B cell (primary cell): Measurements from ENCODE around the gene APOC1. TPM values are rescaled to one million over a fixed set of nuclear protein-coding genes. Genes with fewer than 3 reads are reported as not detected.

ENCODE experiments used
- ATAC-seq: fragments of 200-7000 bp; cut with Tn5 transposase; one replicate; pipeline ENCODE4 v1.10.0; 2021; ENCODE audit warnings: low read depth, mild to moderate bottlenecking, moderate number of reproducible peaks, moderate library complexity
- CTCF ChIA-PET: fragments of 350-600 bp; sonication (Branson Sonifier 250); formaldehyde crosslinking; loops from one replicate; lab custom pipeline; 2021; ENCODE audit warnings: antibody characterized with exemption, inconsistent platforms; lab: Charles Lee
- POLR2A ChIA-PET: fragments of 350-600 bp; sonication (Branson Sonifier 250); formaldehyde crosslinking; loops from one replicate; lab custom pipeline; 2021; ENCODE audit warnings: antibody characterized with exemption; lab: Charles Lee
- DNase-seq: peaks from one replicate; pipeline ENCODE4 v3.0.0; 2013
- H2AFZ ChIP-seq: 2 replicates; pipeline ENCODE4 v1.6.1; 2012; ENCODE audit warnings: mild to moderate bottlenecking, low read depth, low read length; ENCODE audit not compliant: insufficient read depth, poor library complexity, severe bottlenecking
- H3K27ac ChIP-seq, 2 donors: 1 replicate in 1 of 2; 2 replicates in 1 of 2; pipeline ENCODE4 v1.5.1; 2012 to 2013; ENCODE audit warnings: low read length in 2 of 2, mild to moderate bottlenecking in 2 of 2, moderate library complexity in 1 of 2
- H3K27me3 ChIP-seq, 4 experiments: fragments of 200-600 bp in 1 of 4; sonication (generic) in 1 of 4; replicated peaks in 1 of 4; 1 replicate in 2 of 4; 2 replicates in 2 of 4; pipeline versions ENCODE4 v1.6.1 to v1.7.0; 2013 to 2016; ENCODE audit warnings: low read length in 3 of 4, mild to moderate bottlenecking in 2 of 4, mixed read lengths in 1 of 4, moderate library complexity in 1 of 4; ENCODE audit not compliant: insufficient read depth in 4 of 4, control insufficient read depth in 3 of 4; ENCODE audit errors: control extremely low read depth in 1 of 4
- H3K36me3 ChIP-seq, 2 experiments: replicated peaks in 1 of 2; 1 replicate in 1 of 2; 2 replicates in 1 of 2; pipeline versions ENCODE4 v1.6.1 to v1.7.1; 2013; ENCODE audit warnings: low read length in 1 of 2; ENCODE audit not compliant: insufficient read depth in 2 of 2, control insufficient read depth in 1 of 2; ENCODE audit errors: control extremely low read depth in 1 of 2, extremely low read depth in 1 of 2
- H3K4me1 ChIP-seq, 2 donors: fragments of 200-600 bp in 1 of 2; sonication (generic) in 1 of 2; 1 replicate in 1 of 2; 2 replicates in 1 of 2; pipeline versions ENCODE4 v1.5.1 to v1.6.1; 2013 to 2017; ENCODE audit warnings: low read length in 2 of 2; ENCODE audit not compliant: control insufficient read depth in 2 of 2, insufficient read depth in 2 of 2
- H3K4me2 ChIP-seq: replicated peaks from 2 replicates; pipeline ENCODE3; 2012; ENCODE audit warnings: mild to moderate bottlenecking, low read depth, low read length; ENCODE audit not compliant: poor library complexity, severe bottlenecking
- H3K4me3 ChIP-seq, 5 experiments: fragments of 200-600 bp in 1 of 5; sonication (generic) in 1 of 5; 1 replicate in 3 of 5; 2 replicates in 2 of 5; pipeline versions ENCODE4 v1.5.1 to v1.7.0; 2011 to 2016; ENCODE audit warnings: low read length in 4 of 5, mild to moderate bottlenecking in 4 of 5, low read depth in 2 of 5, control low read depth in 1 of 5, moderate library complexity in 1 of 5; ENCODE audit not compliant: insufficient read depth in 1 of 5; ENCODE audit errors: control extremely low read depth in 1 of 5, extremely low read depth in 1 of 5
- H3K79me2 ChIP-seq: fragments of 200-600 bp; sonication (generic); one replicate; pipeline ENCODE4 v1.6.0; 2016; ENCODE audit warnings: low read length; ENCODE audit not compliant: control insufficient read depth, insufficient read depth
- H3K9ac ChIP-seq: fragments of 200-600 bp; sonication (generic); 2 replicates; pipeline ENCODE4 v1.6.1; 2017; ENCODE audit warnings: mild to moderate bottlenecking, low read length, moderate library complexity
- H3K9me3 ChIP-seq, 3 donors: one replicate each; pipeline versions ENCODE4 v1.6.1 to v1.7.1; 2013; ENCODE audit warnings: low read length in 2 of 3; ENCODE audit not compliant: control insufficient read depth in 2 of 3, insufficient read depth in 1 of 3; ENCODE audit errors: control extremely low read depth in 1 of 3
- H4K20me1 ChIP-seq: 2 replicates; pipeline ENCODE4 v1.6.0; 2012; ENCODE audit warnings: mild to moderate bottlenecking, low read length; ENCODE audit not compliant: insufficient read depth, control insufficient read depth, poor library complexity, severe bottlenecking
- H3K27ac Mint-ChIP-seq: one replicate; pipeline ENCODE4 v1.8.0; 2021; ENCODE audit warnings: mixed read lengths
- H3K27me3 Mint-ChIP-seq: one replicate; pipeline ENCODE4 v1.8.0; 2021; ENCODE audit warnings: mixed read lengths
- H3K4me1 Mint-ChIP-seq: one replicate; pipeline ENCODE4 v1.8.0; 2021; ENCODE audit warnings: mixed read lengths
- H3K4me3 Mint-ChIP-seq: one replicate; pipeline ENCODE4 v1.8.0; 2021; ENCODE audit warnings: mixed read lengths
- H3K9me3 Mint-ChIP-seq: one replicate; pipeline ENCODE4 v1.8.0; 2022; ENCODE audit warnings: mixed read lengths; ENCODE audit not compliant: insufficient read depth
- EZH2 ChIP-seq: IDR thresholded peaks from 2 replicates; pipeline ENCODE4 v1.6.1; 2012; ENCODE audit warnings: borderline replicate concordance, low read depth, mild to moderate bottlenecking, moderate library complexity, low read length; ENCODE audit not compliant: insufficient read depth, poor library complexity, severe bottlenecking
- whole genome bisulfite sequencing: methylation state at CpG from one replicate; pipeline ENCODE4 v1.1.5; 2013; ENCODE audit warnings: missing lambda C conversion rate; ENCODE audit not compliant: insufficient coverage; 5-methylcytosine and 5-hydroxymethylcytosine counted together
- intact Hi-C: fragments of 100-400 bp; cut with micrococcal nuclease; formaldehyde crosslinking; loops from one replicate; pipeline ENCODE4 v1.10.0; 2022
- polyA plus RNA-seq: library from polyadenylated mRNA; depleted of rRNA; stranded (reverse); fragments of >200 nt; gene quantifications from 2 replicates; pipeline ENCODE4 v1.2.3, GENCODE V29; 2012
- total RNA-seq, 2 donors: library from RNA; stranded (reverse); fragments of 120-200 nt in 1 of 2; gene quantifications; 1 replicate in 1 of 2; 2 replicates in 1 of 2; pipeline versions ENCODE4 v1.2.3 to v1.2.4, GENCODE V29; 2013 to 2022
- TF ChIP-seq, protein P1 (sequence below): fragments of 200-600 bp; IDR thresholded peaks from one replicate; pipeline ENCODE4 v1.8.0; 2022; ENCODE audit warnings: antibody characterized with exemption, mild to moderate bottlenecking

The APOC1 gene
- total and polyA plus RNA-seq, 2 donors (not counting 1 experiment from before 2014, with no cell fraction given): not detected

DNA sequence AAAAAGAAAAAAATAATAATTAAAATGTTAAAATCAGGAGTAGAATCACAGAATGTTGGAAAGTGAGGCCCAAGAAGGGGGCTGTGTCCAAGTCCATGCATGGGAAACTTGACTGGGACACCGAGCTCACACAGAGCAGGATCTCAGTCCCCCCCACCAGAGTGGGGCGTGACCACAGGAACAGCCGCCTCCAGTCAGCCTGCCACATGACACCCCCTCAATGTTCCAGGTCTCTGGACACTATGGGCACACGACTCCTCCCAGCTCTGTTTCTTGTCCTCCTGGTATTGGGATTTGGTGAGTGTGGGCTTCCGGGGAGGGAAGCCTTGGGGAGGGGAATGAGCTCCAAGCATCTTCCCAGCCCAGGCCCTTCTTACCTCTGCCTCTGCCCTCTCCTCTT, 33.8 kb downstream of the APOC1 start:
- no peaks in the 10 kb centered on the region for H3K27me3 ChIP-seq
- H4K20me1 ChIP-seq: peaks cover 4% of the 10 kb centered on the region
- no peaks in the 10 kb centered on the region for H3K9me3 ChIP-seq
- WGBS: 90% methylated on average over 2 of the region's 5 CpGs
- ATAC-seq (no peak), DNase-seq (no peak)
- TF ChIP-seq, protein P1, sequence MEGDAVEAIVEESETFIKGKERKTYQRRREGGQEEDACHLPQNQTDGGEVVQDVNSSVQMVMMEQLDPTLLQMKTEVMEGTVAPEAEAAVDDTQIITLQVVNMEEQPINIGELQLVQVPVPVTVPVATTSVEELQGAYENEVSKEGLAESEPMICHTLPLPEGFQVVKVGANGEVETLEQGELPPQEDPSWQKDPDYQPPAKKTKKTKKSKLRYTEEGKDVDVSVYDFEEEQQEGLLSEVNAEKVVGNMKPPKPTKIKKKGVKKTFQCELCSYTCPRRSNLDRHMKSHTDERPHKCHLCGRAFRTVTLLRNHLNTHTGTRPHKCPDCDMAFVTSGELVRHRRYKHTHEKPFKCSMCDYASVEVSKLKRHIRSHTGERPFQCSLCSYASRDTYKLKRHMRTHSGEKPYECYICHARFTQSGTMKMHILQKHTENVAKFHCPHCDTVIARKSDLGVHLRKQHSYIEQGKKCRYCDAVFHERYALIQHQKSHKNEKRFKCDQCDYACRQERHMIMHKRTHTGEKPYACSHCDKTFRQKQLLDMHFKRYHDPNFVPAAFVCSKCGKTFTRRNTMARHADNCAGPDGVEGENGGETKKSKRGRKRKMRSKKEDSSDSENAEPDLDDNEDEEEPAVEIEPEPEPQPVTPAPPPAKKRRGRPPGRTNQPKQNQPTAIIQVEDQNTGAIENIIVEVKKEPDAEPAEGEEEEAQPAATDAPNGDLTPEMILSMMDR: no peak
- ChIA-PET POLR2A (no interaction called here), CTCF (interaction anchor here (0.8 to 1.6 kb wide), 2 partner anchors 39 to 44 kb away, joined by 3 to 4 read pairs; no protein-coding TSS in a partner anchor)
- peaks cover 26% of the 10 kb centered on the region for H3K79me2 ChIP-seq
- H3K36me3 ChIP-seq: peaks cover 0 to 4% of the 10 kb centered on the region in 2 experiments
- no peak overlapping the region for H3K9ac ChIP-seq
- H3K9me3 Mint-ChIP-seq: no peaks in the 10 kb centered on the region
- H3K27ac Mint-ChIP-seq: no peak overlapping the region
- no peak overlapping the region for H3K4me3 Mint-ChIP-seq
- H3K27ac ChIP-seq: no peak overlapping the region
- intact Hi-C loops: no loop called here
- no peak overlapping the region for H3K4me3 ChIP-seq
- peaks cover 11% of the 10 kb centered on the region for H3K4me1 Mint-ChIP-seq
- no peaks in the 10 kb centered on the region for H3K27me3 Mint-ChIP-seq
- no peak overlapping the region for H3K4me2 ChIP-seq
- H3K4me1 ChIP-seq: peaks cover 4 to 11% of the 10 kb centered on the region in 2 donors
- H2AFZ ChIP-seq: no peak overlapping the region

DNA sequence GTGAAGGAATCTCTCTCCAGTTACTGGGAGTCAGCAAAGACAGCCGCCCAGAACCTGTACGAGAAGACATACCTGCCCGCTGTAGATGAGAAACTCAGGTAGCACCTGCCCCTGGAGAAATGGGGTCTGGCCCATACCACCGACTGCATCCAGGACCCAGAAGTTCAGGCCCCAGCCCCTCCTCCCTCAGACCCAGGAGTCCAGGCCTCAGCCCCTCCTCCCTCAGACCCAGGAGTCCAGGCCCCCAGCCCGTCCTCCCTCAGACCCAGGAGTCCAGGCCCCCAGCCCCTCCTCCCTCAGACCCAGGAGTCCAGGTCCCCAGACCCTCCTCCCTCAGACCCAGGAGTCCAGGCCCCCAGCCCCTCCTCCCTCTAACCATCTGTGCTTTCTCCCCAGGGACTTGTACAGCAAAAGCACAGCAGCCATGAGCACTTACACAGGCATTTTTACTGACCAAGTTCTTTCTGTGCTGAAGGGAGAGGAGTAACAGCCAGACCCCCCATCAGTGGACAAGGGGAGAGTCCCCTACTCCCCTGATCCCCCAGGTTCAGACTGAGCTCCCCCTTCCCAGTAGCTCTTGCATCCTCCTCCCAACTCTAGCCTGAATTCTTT, 34.5 kb downstream of the APOC1 start:
- no peak overlapping the region for H3K27ac Mint-ChIP-seq
- TF ChIP-seq, protein P1: no peak
- TF ChIP-seq EZH2: no peak

More for the DNA sequence above, 34.5 kb downstream of the APOC1 start:
- Histone ChIP-seq H3K4me2 (no peak overlapping the region), H3K36me3 (peaks cover 0 to 4% of the 10 kb centered on the region in 2 experiments), H4K20me1 (peaks cover 4% of the 10 kb centered on the region), H2AFZ (no peak overlapping the region), H3K9me3 (no peaks in the 10 kb centered on the region), H3K79me2 (peaks cover 32% of the 10 kb centered on the region), H3K27ac (no peak overlapping the region), H3K4me1 (peaks cover 6 to 10% of the 10 kb centered on the region in 2 donors), H3K27me3 (no peaks in the 10 kb centered on the region), H3K4me3 (no peak overlapping the region), H3K9ac (no peak overlapping the region)
- intact Hi-C loops: no loop called here
- no peak for ATAC-seq
- Mint-ChIP-seq H3K4me3 (no peak overlapping the region), H3K27me3 (no peaks in the 10 kb centered on the region), H3K9me3 (no peaks in the 10 kb centered on the region), H3K4me1 (peaks cover 11% of the 10 kb centered on the region)
- POLR2A ChIA-PET: no interaction called here
- WGBS: 98% methylated on average over 4 of the region's 5 CpGs
- CTCF ChIA-PET: interaction anchor here (0.7 to 1.6 kb wide), 4 partner anchors 9 to 259 kb away, joined by 3 to 4 read pairs (median 4); no protein-coding TSS in a partner anchor
- no peak for DNase-seq
